ENCODE data around the gene KIF24.
"Not testable (repeated sequence)": the region's sequence is repeated elsewhere in the genome, so short reads cannot be mapped to it uniquely, and the experiment has no call there.

DNA sequence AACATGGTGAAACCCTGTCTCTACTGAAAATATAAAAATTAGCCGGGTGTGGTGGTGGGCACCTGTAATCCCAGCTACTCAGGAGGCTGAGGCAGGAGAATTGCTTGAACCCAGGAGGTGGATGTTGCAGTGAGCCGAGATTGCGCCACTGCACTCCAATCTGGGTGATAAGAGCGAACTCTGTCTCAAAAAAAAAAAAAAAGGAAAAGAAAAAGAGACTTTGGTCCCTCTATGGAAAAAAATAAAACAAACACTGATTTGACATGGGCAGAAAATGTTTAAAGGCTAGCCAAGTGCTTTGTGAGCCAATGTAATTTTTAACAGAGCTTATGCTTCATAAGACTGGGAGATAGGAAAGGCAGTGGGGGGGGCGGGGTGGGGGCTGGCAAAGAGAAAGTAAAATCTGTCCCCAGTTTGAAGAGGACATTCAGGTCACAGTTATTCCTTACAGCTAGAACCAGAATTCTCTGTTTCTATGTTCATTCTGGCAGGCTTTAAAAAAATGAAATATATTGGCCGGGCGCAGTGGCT lies 23.1 kb upstream of the KIF24 start:
- TF ChIP-seq, protein P1, sequence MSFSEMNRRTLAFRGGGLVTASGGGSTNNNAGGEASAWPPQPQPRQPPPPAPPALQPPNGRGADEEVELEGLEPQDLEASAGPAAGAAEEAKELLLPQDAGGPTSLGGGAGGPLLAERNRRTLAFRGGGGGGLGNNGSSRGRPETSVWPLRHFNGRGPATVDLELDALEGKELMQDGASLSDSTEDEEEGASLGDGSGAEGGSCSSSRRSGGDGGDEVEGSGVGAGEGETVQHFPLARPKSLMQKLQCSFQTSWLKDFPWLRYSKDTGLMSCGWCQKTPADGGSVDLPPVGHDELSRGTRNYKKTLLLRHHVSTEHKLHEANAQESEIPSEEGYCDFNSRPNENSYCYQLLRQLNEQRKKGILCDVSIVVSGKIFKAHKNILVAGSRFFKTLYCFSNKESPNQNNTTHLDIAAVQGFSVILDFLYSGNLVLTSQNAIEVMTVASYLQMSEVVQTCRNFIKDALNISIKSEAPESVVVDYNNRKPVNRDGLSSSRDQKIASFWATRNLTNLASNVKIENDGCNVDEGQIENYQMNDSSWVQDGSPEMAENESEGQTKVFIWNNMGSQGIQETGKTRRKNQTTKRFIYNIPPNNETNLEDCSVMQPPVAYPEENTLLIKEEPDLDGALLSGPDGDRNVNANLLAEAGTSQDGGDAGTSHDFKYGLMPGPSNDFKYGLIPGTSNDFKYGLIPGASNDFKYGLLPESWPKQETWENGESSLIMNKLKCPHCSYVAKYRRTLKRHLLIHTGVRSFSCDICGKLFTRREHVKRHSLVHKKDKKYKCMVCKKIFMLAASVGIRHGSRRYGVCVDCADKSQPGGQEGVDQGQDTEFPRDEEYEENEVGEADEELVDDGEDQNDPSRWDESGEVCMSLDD (tag by site-specific recombination; IDR thresholded peaks at IDR 0.05), result not testable (repeated sequence)
- not testable (repeated sequence) for TF ChIP-seq HOXC10 (CRISPR knock-in tag; IDR thresholded peaks at IDR 0.05)
